K562 (cell line): Measurements from ENCODE around the gene ACHE. TPM values are rescaled to one million over a fixed set of nuclear protein-coding genes. Genes with fewer than 3 reads are reported as not detected.

Experiments used
- BHLHE40 ChIP-seq: IDR thresholded peaks from 2 replicates; pipeline ENCODE4 v1.6.1; 2011; ENCODE audit warnings: low read length, improper control_type of control experiment
- CEBPB ChIP-seq: fragments of 450-650 bp; IDR thresholded peaks from 2 replicates; pipeline ENCODE4 v1.6.1; 2016; ENCODE audit warnings: missing genetic modification characterization, missing compliant biosample characterization
- EP300 ChIP-seq: IDR thresholded peaks from 2 replicates; pipeline ENCODE4 v1.6.1; 2012; ENCODE audit warnings: low read length, improper control_type of control experiment
- FOXK1 ChIP-seq: sonication (generic); formaldehyde crosslinking; IDR thresholded peaks from 2 replicates; pipeline ENCODE4 v1.8.0; 2022; ENCODE audit warnings: missing genetic modification reagents, mild to moderate bottlenecking, borderline replicate concordance
- FUS ChIP-seq: fragments of 200-400 bp; formaldehyde crosslinking; optimal IDR thresholded peaks from 2 replicates; pipeline ENCODE3; 2017; ENCODE audit warnings: low read depth, low read length
- HOMEZ ChIP-seq: fragments of 250-450 bp; sonication (Bioruptor Pico); IDR thresholded peaks from 2 replicates; pipeline ENCODE4 v1.4.0; 2020; ENCODE audit warnings: mild to moderate bottlenecking, moderate library complexity
- LEF1 ChIP-seq: fragments of 450-650 bp; IDR thresholded peaks from 2 replicates; pipeline ENCODE4 v1.6.1; 2016; ENCODE audit warnings: mild to moderate bottlenecking
- NR2C2 ChIP-seq, 2 experiments: fragments of 200-800 bp in 1 of 2; sonication (Bioruptor generic) in 1 of 2; sonication (generic) in 1 of 2; formaldehyde crosslinking in 1 of 2; IDR thresholded peaks; 2 replicates each; pipeline versions ENCODE4 v1.6.1 to v1.8.0; 2016 to 2022; ENCODE audit warnings: mild to moderate bottlenecking in 1 of 2, missing compliant biosample characterization in 1 of 2, missing genetic modification characterization in 1 of 2, missing genetic modification reagents in 1 of 2
- PTBP1 ChIP-seq: fragments of 200-400 bp; formaldehyde crosslinking; IDR thresholded peaks from 2 replicates; pipeline ENCODE4 v1.6.1; 2017; ENCODE audit warnings: low read depth, low read length
- SAFB ChIP-seq: fragments of 200-400 bp; formaldehyde crosslinking; IDR thresholded peaks from 2 replicates; pipeline ENCODE4 v1.6.1; 2017; ENCODE audit warnings: low read depth, low read length, borderline replicate concordance
- SMARCA5 ChIP-seq: fragments of 450-650 bp; IDR thresholded peaks from 2 replicates; pipeline ENCODE4 v1.6.1; 2016
- ZNF444 ChIP-seq: fragments of 250-450 bp; sonication (Bioruptor Pico); IDR thresholded peaks from 2 replicates; pipeline ENCODE4 v1.4.0; 2020; ENCODE audit warnings: mild to moderate bottlenecking, moderate library complexity
- ZNF639 ChIP-seq, 2 experiments: fragments of 200-800 bp in 1 of 2; sonication (Bioruptor generic) in 1 of 2; sonication (generic) in 1 of 2; formaldehyde crosslinking in 1 of 2; IDR thresholded peaks in 1 of 2; conservative IDR thresholded peaks in 1 of 2; 2 replicates each; pipeline versions ENCODE4 v1.5.0 to v1.6.1; 2016 to 2020; ENCODE audit warnings: missing compliant biosample characterization in 1 of 2, missing genetic modification characterization in 1 of 2, missing genetic modification reagents in 1 of 2
- ZNF699 ChIP-seq: fragments of 250-450 bp; sonication (Bioruptor Pico); IDR thresholded peaks from 2 replicates; pipeline ENCODE4 v1.8.0; 2021; ENCODE audit warnings: mild to moderate bottlenecking, moderate library complexity; ENCODE audit not compliant: insufficient replicate concordance
- ZNF766 ChIP-seq: fragments of 200-800 bp; sonication (Bioruptor generic); conservative IDR thresholded peaks from 2 replicates; pipeline ENCODE4 v1.6.1; 2016; ENCODE audit warnings: missing genetic modification characterization, missing compliant biosample characterization
- ZNF785 ChIP-seq: fragments of 250-450 bp; sonication (Bioruptor Pico); IDR thresholded peaks from 2 replicates; pipeline ENCODE4 v1.4.0; 2020; ENCODE audit warnings: mild to moderate bottlenecking
- polyA plus RNA-seq, 8 experiments: library from polyadenylated mRNA; depleted of rRNA in 4 of 8; stranded (reverse) in 5 of 8; unstranded in 3 of 8; fragments of >200 nt; fragmentation: Nextera tagmentation in 2 of 8; fragmentation: Illumina TruSeq in 1 of 8; extraction: Ambion mirVana in 2 of 8; extraction: Trizol in 1 of 8; gene quantifications; 2 replicates each; pipeline versions ENCODE4 v1.2.1 to v1.2.3, GENCODE V29; 2011 to 2014; ENCODE audit warnings: inconsistent platforms in 1 of 8, missing spikeins in 1 of 8
- total RNA-seq, 7 experiments: library from RNA; depleted of rRNA in 6 of 7; stranded (reverse); fragments of >200 nt in 6 of 7; fragmentation: Illumina TruSeq in 2 of 7; extraction: Trizol in 2 of 7; gene quantifications; 2 replicates each; pipeline versions ENCODE4 v1.2.1 to v1.2.3, GENCODE V29; 2011 to 2021; ENCODE audit warnings: low replicate concordance in 1 of 7
- TF ChIP-seq, protein P1 (sequence below): fragments of 250-450 bp; sonication (Bioruptor Pico); IDR thresholded peaks from 2 replicates; pipeline ENCODE4 v1.4.0; 2020
- TF ChIP-seq, protein P2 (sequence below), 2 experiments: fragments of 450-650 bp; IDR thresholded peaks; 2 replicates each; pipeline ENCODE4 v1.6.1; 2016

Gene ACHE
- total and polyA plus RNA-seq, 9 of the 15 experiments (the other 6 are each of a cell fraction or from before 2014, with no cell fraction given): 0.04 to 8.8 (median 1.9) TPM

DNA sequence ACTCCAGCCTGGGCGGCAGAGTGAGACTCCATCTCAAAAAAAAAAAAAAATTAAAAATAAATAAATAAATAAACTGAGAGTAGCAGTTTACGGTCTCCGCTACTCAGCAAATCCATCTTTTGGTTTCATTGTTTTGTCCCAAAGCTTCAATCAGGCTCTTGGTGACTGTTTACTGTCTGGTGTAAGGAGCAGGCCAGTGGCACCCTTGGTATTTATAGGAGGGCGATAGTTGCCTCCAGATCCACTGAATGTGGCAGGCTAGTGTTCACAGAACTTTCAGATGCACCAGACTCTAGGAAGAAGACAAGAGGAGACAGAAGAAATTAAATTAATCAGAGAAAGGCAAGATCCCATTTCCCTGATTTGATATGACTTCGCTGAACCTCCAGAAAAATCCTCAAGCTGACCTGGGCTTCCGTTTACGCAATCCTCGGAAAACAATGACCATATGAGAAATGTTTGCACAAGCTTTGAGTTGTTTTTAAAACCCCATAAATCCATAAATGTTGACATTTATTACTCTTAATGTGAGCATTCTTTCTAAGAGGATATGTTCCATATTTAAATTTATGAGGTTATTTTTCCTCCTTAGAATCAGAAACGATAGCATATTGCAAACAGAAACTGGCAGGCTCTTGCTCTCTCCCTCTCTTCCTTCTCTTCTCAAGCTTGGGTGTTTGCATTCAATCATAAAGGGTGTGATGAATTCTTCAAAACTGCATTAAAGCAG lies 46.5 kb upstream of the ACHE start (continued):
- TF ChIP-seq, protein P1, sequence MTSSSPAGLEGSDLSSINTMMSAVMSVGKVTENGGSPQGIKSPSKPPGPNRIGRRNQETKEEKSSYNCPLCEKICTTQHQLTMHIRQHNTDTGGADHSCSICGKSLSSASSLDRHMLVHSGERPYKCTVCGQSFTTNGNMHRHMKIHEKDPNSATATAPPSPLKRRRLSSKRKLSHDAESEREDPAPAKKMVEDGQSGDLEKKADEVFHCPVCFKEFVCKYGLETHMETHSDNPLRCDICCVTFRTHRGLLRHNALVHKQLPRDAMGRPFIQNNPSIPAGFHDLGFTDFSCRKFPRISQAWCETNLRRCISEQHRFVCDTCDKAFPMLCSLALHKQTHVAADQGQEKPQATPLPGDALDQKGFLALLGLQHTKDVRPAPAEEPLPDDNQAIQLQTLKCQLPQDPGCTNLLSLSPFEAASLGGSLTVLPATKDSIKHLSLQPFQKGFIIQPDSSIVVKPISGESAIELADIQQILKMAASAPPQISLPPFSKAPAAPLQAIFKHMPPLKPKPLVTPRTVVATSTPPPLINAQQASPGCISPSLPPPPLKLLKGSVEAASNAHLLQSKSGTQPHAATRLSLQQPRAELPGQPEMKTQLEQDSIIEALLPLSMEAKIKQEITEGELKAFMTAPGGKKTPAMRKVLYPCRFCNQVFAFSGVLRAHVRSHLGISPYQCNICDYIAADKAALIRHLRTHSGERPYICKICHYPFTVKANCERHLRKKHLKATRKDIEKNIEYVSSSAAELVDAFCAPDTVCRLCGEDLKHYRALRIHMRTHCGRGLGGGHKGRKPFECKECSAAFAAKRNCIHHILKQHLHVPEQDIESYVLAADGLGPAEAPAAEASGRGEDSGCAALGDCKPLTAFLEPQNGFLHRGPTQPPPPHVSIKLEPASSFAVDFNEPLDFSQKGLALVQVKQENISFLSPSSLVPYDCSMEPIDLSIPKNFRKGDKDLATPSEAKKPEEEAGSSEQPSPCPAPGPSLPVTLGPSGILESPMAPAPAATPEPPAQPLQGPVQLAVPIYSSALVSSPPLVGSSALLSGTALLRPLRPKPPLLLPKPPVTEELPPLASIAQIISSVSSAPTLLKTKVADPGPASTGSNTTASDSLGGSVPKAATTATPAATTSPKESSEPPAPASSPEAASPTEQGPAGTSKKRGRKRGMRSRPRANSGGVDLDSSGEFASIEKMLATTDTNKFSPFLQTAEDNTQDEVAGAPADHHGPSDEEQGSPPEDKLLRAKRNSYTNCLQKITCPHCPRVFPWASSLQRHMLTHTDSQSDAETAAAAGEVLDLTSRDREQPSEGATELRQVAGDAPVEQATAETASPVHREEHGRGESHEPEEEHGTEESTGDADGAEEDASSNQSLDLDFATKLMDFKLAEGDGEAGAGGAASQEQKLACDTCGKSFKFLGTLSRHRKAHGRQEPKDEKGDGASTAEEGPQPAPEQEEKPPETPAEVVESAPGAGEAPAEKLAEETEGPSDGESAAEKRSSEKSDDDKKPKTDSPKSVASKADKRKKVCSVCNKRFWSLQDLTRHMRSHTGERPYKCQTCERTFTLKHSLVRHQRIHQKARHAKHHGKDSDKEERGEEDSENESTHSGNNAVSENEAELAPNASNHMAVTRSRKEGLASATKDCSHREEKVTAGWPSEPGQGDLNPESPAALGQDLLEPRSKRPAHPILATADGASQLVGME: no peak
- TF ChIP-seq SAFB: no peak
- no peak for TF ChIP-seq ZNF444 (CRISPR knock-in tag)
- no peak for TF ChIP-seq BHLHE40
- no peak for TF ChIP-seq FOXK1 (CRISPR knock-in tag)
- TF ChIP-seq CEBPB (tag): peak; percentile 87
- TF ChIP-seq SMARCA5: no peak
- TF ChIP-seq PTBP1: no peak
- no peak for TF ChIP-seq HOMEZ (CRISPR knock-in tag)
- no peak for TF ChIP-seq FUS
- TF ChIP-seq ZNF699: no peak
- no peak for TF ChIP-seq NR2C2 (CRISPR knock-in tag; IDR thresholded peaks at IDR 0.05)
- no peak for TF ChIP-seq NR2C2 (tag; IDR thresholded peaks at IDR 0.05)
- TF ChIP-seq, protein P2, sequence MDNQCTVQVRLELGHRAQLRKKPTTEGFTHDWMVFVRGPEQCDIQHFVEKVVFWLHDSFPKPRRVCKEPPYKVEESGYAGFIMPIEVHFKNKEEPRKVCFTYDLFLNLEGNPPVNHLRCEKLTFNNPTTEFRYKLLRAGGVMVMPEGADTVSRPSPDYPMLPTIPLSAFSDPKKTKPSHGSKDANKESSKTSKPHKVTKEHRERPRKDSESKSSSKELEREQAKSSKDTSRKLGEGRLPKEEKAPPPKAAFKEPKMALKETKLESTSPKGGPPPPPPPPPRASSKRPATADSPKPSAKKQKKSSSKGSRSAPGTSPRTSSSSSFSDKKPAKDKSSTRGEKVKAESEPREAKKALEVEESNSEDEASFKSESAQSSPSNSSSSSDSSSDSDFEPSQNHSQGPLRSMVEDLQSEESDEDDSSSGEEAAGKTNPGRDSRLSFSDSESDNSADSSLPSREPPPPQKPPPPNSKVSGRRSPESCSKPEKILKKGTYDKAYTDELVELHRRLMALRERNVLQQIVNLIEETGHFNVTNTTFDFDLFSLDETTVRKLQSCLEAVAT (IDR thresholded peaks at IDR 0.05): no peak
- TF ChIP-seq LEF1: no peak
- no peak for TF ChIP-seq EP300
- TF ChIP-seq ZNF766 (CRISPR knock-in tag): no peak
- no peak for TF ChIP-seq ZNF639 (CRISPR knock-in tag; conservative IDR thresholded peaks at IDR 0.05 in 1 of 2, IDR thresholded peaks at IDR 0.05 in 1 of 2)
- no peak for TF ChIP-seq ZNF785 (CRISPR knock-in tag)
